NOMO-1 (cell line): Measurements from ENCODE around the gene SFMBT2.

ENCODE experiments used
- DNase-seq, 2 experiments: peaks; one replicate each; lab custom pipeline; 2025; ENCODE audit not compliant: unreplicated experiment in 2 of 2; lab: John Stamatoyannopoulos, UW

The SFMBT2 gene

DNA sequence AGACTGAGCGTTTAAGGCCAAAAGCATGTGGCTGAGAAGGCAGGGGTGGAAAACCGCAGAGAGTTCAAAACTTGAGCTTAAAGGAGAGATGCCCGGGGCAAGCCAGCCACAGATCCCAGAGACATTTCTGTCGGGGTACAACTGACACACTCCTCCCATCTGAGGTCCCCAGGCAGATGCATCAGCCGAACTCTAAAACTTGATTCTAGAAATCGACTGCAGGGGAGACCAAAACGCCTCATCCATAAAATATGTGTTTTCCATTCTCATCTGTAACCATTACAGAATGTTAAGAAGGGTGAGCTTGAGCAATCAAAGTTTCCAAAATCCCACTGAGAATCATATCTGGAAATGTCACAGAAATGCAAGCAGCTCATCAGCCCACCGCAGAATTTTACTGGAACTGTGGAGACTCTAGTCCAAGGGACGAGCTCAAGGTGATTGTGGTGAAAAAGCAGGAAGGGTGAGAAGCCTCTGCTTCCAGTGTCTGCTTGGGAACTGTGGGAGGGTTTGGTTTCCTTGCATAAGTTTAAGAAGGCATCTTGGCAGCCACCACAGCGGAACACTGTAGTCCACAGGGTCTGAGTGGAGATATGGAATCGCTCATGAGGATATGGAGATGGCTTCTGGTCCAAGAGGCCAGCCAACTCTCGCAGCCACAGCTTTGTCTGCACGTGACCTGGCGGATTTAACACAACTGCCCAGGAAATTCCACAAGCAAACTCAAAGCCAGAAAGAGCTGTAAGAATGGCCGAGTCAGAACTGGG lies 249.2 kb downstream of the SFMBT2 start:
- no peak for DNase-seq

DNA sequence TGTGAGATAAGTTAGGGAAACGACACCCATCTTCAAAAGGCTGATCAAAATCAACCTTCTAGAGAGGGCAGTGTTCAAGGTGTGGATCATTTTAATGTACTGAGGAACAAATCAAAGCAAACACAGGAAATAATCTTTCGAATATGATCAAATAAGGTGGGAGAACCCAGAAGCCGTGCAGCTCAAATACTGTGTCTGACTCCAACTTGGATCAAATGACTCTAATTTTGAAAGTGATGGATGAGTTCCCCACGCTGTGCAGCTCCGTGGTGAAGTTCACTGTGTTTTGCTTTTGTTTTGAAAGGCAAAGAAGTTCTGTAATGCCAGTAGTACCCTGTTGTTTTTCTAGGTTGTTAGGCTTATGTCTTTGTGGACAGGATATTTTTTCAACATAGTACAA lies 250.9 kb downstream of the SFMBT2 start:
- no peak for DNase-seq

DNA sequence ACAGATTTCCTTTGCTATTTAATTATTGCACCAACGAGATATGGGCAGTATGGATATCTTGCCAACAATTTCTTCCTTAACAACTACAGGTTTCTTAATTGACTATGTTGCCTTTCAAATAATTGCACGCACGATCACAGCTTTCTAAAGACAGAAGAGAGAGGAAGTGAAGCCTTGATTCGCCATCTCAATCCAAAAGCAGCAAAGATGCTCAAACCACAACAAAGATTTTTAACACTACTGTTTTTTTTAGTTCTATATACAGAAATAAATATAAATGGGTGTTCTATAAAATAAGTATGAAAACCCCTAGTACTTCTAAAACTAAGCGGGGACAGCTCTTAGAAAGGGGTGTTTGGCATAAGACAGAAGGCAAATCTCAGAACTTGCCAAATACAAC lies 251.3 kb downstream of the SFMBT2 start:
- no peak for DNase-seq

DNA sequence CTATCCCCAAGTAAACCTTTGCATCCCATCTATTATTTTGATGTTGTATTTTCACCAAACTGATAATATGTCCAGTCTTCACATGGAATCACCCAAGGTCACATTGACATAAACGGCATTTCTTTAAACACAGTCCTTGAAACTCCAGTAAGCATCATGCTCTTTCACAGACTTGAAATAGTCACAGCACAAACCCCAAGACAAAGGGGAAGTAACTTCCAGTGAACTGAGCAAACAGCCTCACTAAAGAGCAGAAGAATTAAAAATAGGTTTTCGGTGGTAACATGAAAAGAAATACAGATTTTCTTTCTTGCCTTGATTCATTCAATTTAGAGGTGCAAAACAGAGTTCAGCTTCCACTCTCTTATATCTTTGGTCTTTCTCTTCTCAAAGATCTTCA lies 253.7 kb downstream of the SFMBT2 start:
- peak; percentile 39 to 62 for DNase-seq

DNA sequence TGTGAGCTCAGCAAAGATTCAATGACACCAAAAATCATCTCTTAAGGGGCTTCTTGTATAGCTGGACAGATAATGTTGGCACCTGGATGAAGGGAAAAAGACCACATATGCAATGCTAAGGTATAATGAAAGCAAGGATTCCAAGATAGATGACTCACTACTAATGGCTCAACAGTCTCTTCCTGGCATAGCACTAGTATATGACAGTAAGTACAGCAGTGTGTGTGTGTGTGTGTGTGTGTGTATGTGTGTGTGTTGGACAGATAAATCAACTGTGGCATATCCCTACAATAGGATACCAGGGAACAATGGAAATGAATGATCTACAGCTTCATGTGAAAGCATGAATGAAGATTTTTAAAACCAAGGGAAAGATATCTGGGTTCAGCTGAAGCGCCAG lies 257.1 kb downstream of the SFMBT2 start:
- no peak for DNase-seq

DNA sequence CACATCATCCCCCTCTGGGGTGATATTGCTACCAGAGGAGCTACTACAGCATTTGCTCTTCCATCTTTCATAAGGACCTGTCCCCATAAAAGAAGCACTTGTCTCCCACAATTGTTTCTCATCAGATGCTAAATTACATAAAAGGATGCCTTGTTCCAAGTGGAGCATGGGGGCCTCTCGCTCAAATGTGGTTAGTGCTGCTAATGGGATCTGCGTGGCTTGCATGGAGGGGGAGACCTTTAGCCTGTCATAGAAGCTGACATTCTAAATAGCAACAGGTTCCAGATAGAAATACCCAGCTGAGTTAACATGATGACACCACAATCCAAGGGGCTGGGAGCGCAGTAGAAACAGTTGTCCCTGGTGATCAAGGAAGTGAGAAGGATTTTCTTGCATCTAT lies 257.9 kb downstream of the SFMBT2 start:
- DNase-seq = no peak

DNA sequence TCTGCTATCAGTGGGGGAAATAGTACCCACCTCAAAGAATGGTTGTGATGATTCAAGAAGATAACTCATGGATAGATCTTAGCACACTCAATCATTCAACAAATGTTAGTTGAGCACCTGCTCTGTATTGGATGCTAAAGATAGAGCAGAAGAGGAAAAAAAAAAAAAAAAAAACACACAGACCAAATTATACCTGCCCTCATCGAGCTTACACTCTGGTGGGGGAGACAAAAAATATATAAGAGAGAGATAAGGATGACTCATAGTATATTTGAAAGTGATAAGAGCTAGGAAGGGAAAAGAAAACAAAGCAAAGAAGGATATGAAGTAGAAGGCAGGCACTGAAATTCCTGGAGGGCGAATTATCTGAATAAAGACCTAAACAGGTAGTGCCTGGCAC lies 258.5 kb downstream of the SFMBT2 start:
- DNase-seq = no peak

DNA sequence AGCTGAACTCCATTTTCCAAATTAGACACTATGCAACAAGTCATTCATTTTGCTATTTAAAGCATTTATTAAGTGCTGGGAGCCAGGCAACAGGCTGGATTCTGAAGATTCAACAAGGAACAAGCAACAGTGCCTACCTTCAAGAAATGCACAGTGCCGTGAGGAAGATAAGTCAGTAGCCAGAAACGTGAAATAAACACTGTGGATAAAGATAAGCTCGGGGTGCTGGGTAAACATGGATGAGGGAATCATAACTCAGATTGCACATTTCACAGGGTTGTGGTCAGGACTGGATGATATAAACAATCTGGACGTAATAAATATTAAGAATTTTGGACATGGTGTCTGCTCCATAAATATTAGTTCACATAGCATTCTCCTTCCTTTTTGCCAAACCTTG lies 259.3 kb downstream of the SFMBT2 start:
- DNase-seq = no peak

DNA sequence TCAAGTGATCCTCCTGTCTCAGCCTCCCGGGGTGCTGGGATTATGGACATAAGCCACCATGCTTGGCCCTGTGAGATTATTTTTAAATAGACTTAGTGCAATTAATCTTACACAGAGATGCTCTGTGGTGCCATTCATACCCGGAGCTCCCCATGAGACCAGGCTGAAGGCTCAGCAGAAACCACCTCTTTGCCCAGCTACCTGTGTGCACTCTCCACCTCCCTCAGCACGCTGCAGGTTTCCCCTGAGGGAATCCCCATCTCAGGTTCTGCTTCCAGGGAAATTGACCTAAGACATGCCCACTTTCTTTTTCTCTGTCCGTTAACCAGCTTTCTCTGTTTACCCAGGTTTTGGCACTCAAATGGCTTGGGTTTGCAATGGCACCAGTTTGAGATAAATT lies 260.5 kb downstream of the SFMBT2 start:
- DNase-seq = no peak

DNA sequence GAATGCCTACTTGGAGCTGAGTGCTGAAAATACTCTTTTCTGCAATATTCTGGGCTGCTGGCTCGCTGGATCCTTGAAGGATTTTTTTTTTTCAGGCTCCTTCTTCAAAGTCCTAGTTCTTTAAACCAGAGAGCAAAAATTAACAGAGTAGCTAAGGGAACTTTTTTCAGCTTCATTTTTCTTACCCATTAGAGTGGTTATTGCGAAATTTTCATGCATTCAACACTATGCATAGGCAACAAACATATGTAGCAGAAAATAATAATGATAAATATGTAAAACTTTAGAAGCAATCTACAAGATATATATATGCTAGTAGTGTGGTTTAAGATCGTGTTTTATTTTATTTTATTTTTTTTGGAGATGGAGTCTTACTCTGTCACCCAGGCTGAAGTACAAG lies 264.6 kb downstream of the SFMBT2 start:
- DNase-seq = peak in 1 of 2 experiments; percentile 12

DNA sequence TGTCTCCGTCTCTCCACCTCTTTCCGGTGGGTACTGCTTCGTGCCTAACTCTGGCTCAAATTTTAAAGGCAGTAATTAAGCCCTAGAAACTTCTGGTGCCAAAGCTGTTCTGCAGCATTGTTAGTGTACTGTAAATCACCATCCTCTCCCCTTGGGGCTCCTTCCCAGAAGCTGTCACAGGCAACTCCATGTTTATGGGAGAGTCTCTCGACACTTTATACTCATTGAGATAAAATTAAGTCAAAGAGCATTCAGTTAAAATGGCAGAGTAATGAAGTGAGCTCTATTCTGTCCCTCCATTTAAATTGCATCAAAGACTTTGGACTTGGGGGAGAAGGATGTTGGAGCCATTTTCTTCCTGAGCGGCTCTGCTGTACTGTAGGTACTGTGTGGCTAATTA lies 274.8 kb downstream of the SFMBT2 start:
- DNase-seq = no peak

DNA sequence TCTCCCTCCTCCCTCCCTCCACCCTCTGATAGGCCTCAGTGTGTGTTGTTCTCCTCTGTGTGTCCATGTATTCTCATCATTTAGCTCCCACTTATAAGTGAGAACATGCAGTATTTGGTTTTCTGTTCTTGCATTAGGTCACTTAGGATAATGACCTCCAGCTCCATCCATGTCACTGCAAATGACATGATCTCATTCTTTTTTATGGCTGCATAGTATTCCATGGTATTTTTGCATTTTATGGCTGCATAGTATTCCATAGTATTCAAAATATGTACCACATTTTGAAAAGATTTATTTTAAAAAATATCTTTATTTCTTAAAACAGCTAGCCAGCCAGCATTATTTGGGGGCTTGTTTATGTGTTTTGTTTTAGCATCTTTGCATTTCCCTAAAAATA lies 275.6 kb downstream of the SFMBT2 start:
- DNase-seq = no peak

DNA sequence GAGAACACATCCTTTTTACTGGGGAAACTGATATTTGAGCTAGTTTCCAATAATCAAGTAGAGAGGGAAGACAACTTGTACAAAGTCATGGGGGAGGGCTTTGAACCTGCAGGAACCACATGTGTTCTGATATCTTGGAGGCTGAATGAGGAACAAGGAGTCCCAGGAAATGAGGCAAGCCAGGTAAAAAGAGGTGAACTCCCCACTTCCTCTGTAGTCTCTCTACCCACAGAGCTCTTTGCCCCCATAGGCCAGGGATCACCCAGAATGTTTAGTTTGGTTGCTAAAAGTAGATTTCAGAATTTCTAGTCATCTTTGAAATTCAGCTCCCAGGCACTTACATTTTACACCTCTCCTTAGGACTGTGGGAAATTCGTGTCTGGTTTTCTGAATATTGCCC lies 276.4 kb downstream of the SFMBT2 start:
- no peak for DNase-seq

DNA sequence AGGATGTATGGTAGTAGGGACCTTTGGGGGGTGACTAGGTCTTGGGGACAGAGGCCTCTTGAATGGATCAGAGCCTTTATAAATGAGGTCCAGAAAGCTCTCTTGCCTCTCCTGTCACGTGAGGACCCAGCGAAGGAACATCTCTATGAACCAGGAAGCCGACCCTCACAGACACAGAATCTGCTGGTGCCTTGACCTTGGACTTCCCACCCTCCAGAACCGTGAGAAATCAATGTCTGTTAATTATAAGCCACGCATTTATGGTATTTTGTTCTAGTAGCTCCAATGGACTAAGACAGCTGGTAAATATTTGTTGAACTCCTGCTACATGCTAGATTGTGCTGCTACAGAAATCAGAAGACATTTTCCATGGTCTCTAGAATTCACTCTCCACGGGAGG lies 276.9 kb downstream of the SFMBT2 start:
- no peak for DNase-seq

DNA sequence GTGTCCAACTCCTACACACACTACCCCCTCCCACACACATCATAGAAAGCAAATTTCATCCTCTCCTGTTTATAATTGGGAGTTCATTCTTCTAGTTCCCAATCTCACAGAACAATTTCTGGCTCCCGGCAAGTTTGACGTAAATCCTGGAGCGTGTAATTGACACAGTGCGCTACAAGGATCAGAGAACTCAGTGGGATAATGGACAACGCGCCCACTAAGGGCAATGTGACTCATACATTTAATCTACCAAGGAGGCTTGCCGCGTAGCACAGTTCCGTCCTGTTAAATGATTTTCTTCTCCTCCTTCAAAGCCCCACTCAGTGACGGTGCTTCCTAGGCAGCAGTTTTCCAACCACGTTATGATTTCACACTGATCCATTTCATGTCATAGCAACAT lies 277.6 kb downstream of the SFMBT2 start:
- DNase-seq = no peak

DNA sequence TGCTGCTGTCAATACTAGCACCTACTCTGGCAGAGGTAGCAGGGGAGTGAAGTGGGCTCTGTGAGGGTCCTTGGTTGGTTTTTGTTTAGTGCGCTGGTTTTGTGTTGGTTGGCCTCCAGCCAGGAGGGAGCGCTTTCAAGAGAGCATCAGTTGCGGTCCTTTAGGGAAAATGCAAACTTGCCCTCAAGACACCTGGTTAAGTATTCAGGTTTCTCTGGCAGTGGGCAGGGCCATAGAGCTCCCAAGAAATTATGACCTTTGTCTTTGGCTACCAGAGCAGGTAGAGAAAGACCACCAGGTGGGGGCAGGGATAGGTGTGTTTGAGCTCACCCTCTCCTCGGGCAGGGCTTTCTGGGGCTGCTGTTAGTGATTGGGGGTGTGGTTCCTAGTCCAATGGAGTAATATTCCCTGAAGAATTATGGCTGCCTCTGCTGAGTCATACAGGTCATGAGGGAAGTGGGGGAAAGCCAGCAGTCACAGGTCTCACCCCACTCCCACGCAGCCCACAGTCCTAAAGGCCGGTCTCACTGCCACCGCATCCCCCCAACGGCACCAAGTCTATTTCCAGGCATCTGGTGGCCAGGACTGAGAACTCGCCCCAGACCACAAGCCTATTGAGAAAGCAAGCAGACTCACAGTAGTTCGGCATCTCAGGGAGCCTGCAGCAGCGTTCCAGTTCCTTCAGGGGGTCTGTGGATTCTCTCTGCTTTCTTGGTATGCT lies 280.5 kb downstream of the SFMBT2 start:
- DNase-seq = no peak

DNA sequence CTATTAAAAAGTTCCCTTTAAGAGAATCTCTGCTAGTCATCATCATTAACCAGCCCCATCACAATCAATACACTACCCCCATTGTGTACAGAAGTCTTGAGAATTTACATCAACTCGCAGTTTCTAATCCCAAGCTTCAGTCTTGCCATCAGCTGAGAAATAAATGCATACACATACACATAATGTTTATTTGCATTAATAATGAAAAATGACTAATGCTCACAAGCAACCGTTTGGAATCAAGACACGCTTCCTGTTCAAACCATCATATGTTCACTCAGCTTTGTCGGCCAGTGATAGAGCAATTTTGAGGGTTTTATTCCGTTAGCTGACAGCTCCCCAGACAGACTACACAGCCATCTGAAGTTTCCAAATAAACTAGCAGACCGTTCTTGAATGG lies 287.1 kb downstream of the SFMBT2 start:
- no peak for DNase-seq

DNA sequence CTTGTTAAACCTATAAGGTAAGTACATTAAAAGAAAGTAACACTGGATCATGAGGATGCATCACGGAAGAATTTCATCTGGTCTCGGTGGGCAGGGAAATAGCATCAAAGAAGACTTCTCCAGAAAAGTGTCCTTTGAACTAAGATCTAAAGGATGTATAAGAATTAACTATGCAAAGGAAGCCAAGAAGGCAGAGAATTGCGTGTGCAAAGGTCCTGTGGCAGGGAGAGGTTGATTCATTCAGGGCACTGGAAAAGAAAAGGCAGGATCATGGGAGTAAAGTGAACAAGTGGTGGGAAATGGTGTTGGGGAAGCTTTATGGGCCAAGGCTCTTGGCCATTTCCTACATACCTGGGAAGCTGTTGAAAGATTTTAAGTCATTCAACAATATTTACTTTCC lies 288.3 kb downstream of the SFMBT2 start:
- DNase-seq = no peak

DNA sequence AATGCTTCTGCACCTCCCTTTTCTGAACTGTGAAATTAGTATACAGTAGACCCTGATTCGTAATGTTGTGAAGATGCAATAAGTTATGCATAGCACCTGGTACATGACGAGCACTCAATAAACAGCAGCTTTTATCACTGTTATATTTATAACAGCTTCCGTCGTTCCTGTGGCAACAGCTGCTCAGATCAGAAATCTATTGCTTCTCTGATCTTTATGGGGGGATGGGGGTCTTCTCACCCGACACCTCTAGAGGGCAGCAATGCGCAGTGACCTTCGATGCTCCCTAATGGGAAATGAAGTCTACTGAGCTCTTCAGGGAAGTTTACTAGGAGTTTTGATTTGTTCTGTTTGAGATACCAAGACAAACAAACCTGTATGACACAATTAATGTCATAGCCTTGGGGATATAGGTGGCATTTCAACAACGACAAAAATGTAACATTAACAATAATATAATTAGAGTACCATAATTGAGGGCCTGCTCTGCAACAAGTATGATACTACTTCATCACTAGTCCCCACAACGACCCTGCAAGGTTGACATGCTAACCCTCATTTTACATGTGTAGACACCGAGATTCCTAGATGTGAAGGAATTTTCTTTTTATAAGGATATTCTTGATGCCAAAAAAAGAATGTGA lies 289.6 kb downstream of the SFMBT2 start:
- peak; percentile 29 to 65 for DNase-seq

DNA sequence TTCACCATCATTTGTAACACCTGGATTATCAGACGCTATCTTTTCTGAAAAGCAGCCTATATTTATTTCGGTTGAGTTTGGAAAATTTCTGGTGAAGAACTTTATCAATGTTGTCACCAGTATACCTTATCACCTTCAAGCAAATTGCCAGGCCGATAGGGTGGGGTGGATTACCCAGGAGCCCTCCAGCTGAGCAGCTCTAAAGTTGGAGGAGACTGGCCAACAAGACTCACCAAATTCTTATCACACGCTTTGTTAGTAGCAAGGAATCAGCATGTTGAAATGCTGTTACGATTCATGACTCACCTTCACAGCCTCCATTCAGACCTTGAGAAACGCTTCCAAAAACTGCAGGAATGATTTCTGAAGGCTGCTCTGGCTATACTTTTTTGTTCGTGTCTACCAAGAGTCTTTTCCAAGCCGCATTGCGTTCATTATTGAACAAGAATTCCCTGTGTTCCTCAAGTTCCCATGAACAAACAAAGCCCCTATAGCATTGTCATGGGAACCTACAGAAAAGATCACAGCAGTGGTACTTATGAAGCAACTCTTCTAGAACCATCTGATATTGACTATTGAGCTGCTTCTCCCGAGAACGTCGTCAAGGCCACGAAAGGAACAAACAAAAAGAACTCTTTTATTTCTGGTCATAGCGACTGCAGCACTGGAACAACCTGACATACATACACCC lies 291.4 kb downstream of the SFMBT2 start:
- DNase-seq = no peak
